Epithelial cell of umbilical artery (primary cell): ENCODE measurements around the gene SHD. TPM values are rescaled to one million over a fixed set of nuclear protein-coding genes. Genes with fewer than 3 reads are reported as not detected.

Source experiments
- total RNA-seq: library from RNA; depleted of rRNA; stranded (reverse); fragments of >200 nt; gene quantifications from 2 replicates; pipeline ENCODE4 v1.2.3, GENCODE V29; 2014

Gene SHD
- not detected in 2 replicates for total RNA-seq

GRCh38 chr19:4278419-4279266 lies at the start of gene SHD:
Gene SHD (plus strand): TSS chr19:4279266. CDS start chr19:4280064, 798 bp downstream.

GRCh38 chr19:4246767-4247593 lies 32.1 kb upstream of the SHD start, which contains the start of gene YJU2:
Gene YJU2 (plus strand): TSS chr19:4247080. CDS start chr19:4247147, 67 bp downstream.

GRCh38 chr19:4302243-4302640 lies 23.2 kb downstream of the SHD start, which contains the start of gene TMIGD2:
Gene TMIGD2 (minus strand): TSS chr19:4302389. CDS start chr19:4302385, 4 bp downstream.

GRCh38 chr19:4304538-4305256 lies 25.6 kb downstream of the SHD start, which contains the start of gene FSD1:
Gene FSD1 (plus strand): TSS chr19:4304598. CDS start chr19:4304747, 149 bp downstream.

GRCh38 chr19:4338441-4339355 lies 59.6 kb downstream of the SHD start, which contains the start of gene STAP2:
Gene STAP2 (minus strand): TSS chr19:4338827. CDS start chr19:4338753, 74 bp downstream.

Other genes starting within 250 kb of the SHD start
- 11.4 and 12.8 TPM in 2 replicates for gene ZBTB7A, start 212.4 kb upstream of the SHD start, total RNA-seq
- 105 and 171 TPM in 2 replicates for gene MAP2K2, start 155.1 kb upstream of the SHD start, total RNA-seq
- gene CREB3L3, start 125.6 kb upstream of the SHD start, total RNA-seq: not detected in 2 replicates
- 12.7 and 13.7 TPM in 2 replicates for gene SIRT6, start 96.7 kb upstream of the SHD start, total RNA-seq
- gene ANKRD24, start 96.6 kb upstream of the SHD start, total RNA-seq: 0.30 and 0.32 TPM in 2 replicates
- gene EBI3, start 49.7 kb upstream of the SHD start, total RNA-seq: 0.32 and 0.46 TPM in 2 replicates
- 21.4 and 26.0 TPM in 2 replicates for gene YJU2, start 32.2 kb upstream of the SHD start, total RNA-seq
- gene TMIGD2, start 23.1 kb downstream of the SHD start, total RNA-seq: not detected in 2 replicates
- 32.5 and 34.1 TPM in 2 replicates for gene FSD1, start 25.3 kb downstream of the SHD start, total RNA-seq
- 10.1 and 12.8 TPM in 2 replicates for gene STAP2, start 59.6 kb downstream of the SHD start, total RNA-seq
- 5.6 and 8.8 TPM in 2 replicates for gene MPND, start 64.3 kb downstream of the SHD start, total RNA-seq
- 24.7 and 27.2 TPM in 2 replicates for gene SH3GL1, start 121.3 kb downstream of the SHD start, total RNA-seq
- 11.7 and 20.4 TPM in 2 replicates for gene CHAF1A, start 123.4 kb downstream of the SHD start, total RNA-seq
- 63.8 and 67.9 TPM in 2 replicates for gene UBXN6, start 178.5 kb downstream of the SHD start, total RNA-seq
- 53.9 and 75.8 TPM in 2 replicates for gene HDGFL2, start 193.0 kb downstream of the SHD start, total RNA-seq
- gene PLIN4, start 239.2 kb downstream of the SHD start, total RNA-seq: under 0.01 TPM in 1 of 2 replicates, not detected in the other